Bronchial epithelial cell (primary cell): ENCODE results near the gene DENND2A. TPM values are rescaled to one million over a fixed set of nuclear protein-coding genes. Genes with fewer than 3 reads are reported as not detected.
A peak's percentile ranks its signal among the peaks of the same experiment; 100 is the strongest.

ENCODE experiments used
- DNase-seq: peaks from one replicate; pipeline ENCODE4 v3.0.0-alpha.2; 2010; ENCODE audit warnings: low read depth
- FAIRE-seq: peaks from 2 replicates; lab custom pipeline; 2011; peaks lifted over from hg19 to GRCh38; lab: Jason Lieb, UNC
- H3K27me3 ChIP-seq: 2 replicates; pipeline ENCODE4 v1.5.1; 2011; ENCODE audit warnings: low read length; ENCODE audit not compliant: control insufficient read depth, insufficient read depth
- H3K36me3 ChIP-seq: 2 replicates; pipeline ENCODE4 v1.5.1; 2011; ENCODE audit warnings: low read length; ENCODE audit not compliant: control insufficient read depth, insufficient read depth
- H3K4me3 ChIP-seq: 2 replicates; pipeline ENCODE4 v1.5.1; 2011; ENCODE audit warnings: mild to moderate bottlenecking, low read depth, low read length, control low read depth
- total RNA-seq: library from RNA; depleted of rRNA; stranded (reverse); fragments of >200 nt; gene quantifications from 2 replicates; pipeline ENCODE4 v1.2.1, GENCODE V29; 2014
- TF ChIP-seq, protein P1 (sequence below): IDR thresholded peaks from 2 replicates; pipeline ENCODE4 v1.5.1; 2011; ENCODE audit warnings: mild to moderate bottlenecking, moderate library complexity, low read length, control low read depth, inconsistent platforms; ENCODE audit not compliant: insufficient read depth, severe bottlenecking

Gene DENND2A
- total RNA-seq, 1 donor from 2014 or later = 0.26 TPM

DNA sequence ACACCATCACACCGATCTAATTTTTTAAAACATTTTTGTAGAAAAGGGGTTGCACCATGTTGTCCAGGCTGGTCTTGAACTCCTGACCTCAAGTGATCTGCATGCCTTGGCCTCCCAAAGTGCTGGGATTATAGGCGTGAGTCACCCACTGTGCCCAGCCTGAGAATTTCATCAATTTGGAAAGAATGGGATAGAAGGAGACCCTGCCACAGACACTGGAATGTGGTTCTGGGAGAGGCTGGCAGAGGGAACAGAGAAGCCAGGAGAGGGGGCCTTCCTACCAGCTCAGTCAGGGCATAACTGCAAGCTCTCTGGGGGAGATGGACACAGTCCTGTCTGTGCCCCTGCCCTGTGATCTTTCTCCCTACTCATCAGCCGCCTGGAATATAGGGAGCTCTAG, 119.2 kb downstream of the DENND2A start:
- TF ChIP-seq, protein P1, sequence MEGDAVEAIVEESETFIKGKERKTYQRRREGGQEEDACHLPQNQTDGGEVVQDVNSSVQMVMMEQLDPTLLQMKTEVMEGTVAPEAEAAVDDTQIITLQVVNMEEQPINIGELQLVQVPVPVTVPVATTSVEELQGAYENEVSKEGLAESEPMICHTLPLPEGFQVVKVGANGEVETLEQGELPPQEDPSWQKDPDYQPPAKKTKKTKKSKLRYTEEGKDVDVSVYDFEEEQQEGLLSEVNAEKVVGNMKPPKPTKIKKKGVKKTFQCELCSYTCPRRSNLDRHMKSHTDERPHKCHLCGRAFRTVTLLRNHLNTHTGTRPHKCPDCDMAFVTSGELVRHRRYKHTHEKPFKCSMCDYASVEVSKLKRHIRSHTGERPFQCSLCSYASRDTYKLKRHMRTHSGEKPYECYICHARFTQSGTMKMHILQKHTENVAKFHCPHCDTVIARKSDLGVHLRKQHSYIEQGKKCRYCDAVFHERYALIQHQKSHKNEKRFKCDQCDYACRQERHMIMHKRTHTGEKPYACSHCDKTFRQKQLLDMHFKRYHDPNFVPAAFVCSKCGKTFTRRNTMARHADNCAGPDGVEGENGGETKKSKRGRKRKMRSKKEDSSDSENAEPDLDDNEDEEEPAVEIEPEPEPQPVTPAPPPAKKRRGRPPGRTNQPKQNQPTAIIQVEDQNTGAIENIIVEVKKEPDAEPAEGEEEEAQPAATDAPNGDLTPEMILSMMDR = no peak
- DNase-seq = no peak

DNA sequence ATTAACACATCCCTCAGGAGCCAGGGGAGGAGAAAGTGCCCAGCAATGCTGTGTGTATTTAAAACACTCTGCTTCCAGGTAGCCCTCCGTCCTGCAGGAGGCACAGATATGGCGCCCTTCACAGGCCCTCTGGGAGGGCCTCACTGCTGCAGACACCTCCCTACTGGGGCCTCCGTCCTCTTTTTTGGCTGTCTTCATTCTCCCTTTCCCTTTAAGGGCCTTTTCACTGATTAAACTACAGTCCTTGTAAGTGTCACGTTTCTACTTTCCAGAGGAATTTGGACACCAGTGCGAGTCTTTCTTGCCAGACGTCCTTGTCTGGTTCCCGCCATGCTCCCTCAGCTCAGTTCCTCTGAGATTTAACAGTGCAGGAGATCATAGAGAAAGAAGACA, 121.6 kb downstream of the DENND2A start:
- DNase-seq = no peak
- Histone ChIP-seq H3K4me3 (no peak overlapping the region), H3K27me3 (no peaks in the 10 kb centered on the region), H3K36me3 (no peaks in the 10 kb centered on the region)
- TF ChIP-seq, protein P1 = no peak
- no peak for FAIRE-seq

More for the DNA sequence above, 119.2 kb downstream of the DENND2A start:
- Histone ChIP-seq H3K4me3 (no peak overlapping the region), H3K36me3 (no peaks in the 10 kb centered on the region), H3K27me3 (no peaks in the 10 kb centered on the region)
- no peak for FAIRE-seq

DNA sequence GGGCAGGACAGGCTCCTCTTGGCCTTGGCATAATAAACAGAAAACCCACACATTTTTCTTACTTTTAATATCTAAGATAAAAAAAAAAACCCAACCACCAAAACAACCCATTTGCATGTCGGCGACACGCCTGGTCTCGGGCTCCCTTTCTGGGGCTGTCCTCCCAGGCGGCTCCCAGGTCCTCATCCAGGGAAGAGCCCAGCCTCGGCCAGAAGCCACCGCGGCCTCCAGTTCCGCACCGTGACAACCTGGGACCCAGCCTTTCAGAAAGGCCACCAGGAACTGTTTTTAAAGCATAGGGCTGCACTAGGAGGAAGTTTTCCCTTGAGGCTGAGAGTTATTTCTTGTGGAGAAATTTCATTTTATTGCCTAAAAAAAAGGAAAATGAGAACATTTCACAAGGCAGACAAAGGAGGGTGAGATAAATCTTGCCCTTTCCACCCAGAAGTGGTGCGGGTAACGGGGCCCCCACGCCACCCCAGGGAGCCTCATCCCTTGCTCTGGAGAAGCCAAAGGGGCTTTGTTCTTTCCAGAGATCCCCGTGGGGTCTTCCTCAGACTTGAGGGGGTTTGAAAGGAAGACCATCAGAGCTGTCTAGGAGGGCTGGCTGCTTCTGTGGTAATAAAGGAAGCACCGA, 122.1 kb downstream of the DENND2A start:
- Histone ChIP-seq H3K27me3 (no peaks in the 10 kb centered on the region), H3K4me3 (no peak overlapping the region), H3K36me3 (no peaks in the 10 kb centered on the region)
- TF ChIP-seq, protein P1 = no peak
- FAIRE-seq = no peak
- DNase-seq = no peak

DNA sequence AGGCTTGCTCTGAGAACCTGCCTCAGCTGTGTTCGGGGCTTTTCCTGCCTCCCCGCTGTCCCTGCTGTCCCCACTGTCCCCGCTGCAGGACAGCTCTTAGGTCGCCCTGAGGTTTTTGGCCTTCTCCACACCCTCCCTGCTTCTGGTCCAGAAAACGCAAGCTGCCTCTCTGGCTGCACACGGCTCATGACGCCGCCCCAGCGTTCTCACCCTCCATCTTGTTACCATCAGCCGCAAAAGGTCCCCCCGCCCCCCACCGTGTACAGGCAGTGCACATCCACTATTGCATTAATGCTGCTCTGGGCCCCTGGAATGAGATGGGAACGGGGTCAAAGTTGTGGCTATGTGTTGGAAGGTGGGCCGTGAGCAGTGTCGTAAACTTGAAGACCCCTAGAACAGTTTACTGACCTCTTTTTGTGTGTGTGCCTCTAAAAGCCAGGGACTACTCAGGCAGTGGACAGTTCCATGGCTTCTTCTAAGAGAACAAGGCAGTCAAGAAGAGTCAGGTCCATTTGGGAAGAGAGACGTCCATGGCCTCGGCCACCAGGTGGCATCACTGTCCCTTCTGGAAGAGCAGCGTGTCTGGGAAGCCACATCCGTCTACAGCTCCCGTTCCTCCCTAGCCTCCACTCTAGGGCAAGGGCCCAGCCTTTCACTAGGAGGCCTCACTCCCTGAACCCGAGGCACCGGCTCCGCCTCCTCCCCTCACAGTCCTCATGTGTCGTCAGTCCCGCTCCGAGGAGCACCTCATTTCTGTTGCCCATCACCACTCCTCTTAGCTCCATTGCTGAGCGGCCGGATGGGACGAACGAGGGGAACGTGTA, 122.9 kb downstream of the DENND2A start:
- Histone ChIP-seq H3K36me3 (no peaks in the 10 kb centered on the region), H3K27me3 (no peaks in the 10 kb centered on the region), H3K4me3 (no peak overlapping the region)
- FAIRE-seq = peak; percentile 55
- DNase-seq = peak; percentile 79
- TF ChIP-seq, protein P1 = peak; percentile 93

DNA sequence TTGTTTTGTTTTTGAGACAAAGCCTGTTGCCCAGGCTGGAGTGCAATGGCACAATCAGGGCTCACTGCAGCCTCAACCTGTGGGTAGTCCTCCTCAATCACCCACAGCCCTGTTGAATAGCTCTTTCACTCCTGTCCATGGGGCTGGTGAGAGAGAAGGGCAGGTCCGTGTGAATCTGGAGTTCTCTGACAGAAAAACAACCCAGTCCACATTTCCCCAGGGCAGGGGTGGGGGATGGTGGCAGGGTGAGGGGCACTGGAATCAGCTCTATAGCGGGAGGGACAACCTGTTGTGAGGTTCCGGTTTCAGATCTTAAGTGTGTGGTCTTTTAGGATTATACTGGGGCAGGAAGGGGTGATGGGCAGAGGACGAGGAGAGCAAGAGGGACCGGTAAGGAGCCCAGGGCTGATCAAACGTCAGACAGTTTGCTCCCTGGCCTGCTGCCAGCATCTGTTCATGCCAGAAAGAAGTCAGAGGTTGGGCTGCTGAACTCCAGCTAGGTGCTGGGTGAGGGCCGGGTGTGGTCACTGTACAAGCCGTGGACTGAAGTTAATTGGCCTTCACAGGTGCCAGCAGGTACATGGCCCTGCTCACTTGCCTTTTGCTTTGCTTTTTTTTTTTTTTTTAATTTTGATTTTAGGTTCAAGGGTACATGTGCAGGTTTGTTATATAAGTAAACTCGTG, 128.2 kb downstream of the DENND2A start:
- Histone ChIP-seq H3K27me3 (no peaks in the 10 kb centered on the region), H3K4me3 (no peak overlapping the region), H3K36me3 (no peaks in the 10 kb centered on the region)
- FAIRE-seq = no peak
- DNase-seq = peak; percentile 40
- TF ChIP-seq, protein P1 = no peak
